AG08395 (cell line): ENCODE results near the gene ATP10A.

Experiments used
- DNase-seq: peaks from one replicate; pipeline ENCODE4 v3.0.0; 2012; ENCODE audit warnings: mixed read lengths, low spot score

The ATP10A gene

DNA sequence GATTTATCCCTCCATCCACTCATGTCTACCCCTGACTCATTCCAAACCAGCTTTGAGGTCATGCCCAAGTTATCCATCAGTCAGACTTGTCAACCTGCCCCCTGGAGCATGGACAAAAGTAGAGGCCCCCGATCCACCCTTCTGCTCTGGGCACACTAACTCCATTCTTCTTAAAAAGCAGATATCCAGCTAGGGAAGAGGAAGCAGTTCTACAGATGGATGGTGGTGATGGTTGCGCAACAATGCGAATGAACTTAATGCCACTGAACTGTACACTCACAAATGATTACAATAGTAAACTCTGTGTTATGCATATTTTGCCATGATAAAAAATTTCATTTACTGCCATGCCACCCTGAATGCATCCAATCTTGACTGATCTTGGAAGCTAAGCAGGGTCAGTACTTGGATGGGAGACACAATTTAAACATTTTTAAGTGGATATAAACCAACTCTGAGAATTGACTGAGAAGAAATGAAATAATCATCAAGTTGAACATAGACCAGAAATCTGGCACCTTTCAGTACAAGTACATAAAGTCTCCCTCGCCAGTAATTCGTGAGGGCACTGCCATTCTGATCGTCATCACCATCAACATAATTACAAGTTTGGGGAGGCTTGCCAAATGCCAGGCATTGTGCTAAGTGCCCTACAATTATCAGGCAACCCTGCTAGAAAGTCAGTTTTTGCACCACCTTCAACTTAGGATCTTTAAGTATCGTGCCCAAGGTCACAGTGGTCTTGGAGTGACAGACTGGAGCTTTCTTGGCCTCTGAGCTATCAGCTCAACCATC, 124.8 kb downstream of the ATP10A start:
- no peak for DNase-seq

DNA sequence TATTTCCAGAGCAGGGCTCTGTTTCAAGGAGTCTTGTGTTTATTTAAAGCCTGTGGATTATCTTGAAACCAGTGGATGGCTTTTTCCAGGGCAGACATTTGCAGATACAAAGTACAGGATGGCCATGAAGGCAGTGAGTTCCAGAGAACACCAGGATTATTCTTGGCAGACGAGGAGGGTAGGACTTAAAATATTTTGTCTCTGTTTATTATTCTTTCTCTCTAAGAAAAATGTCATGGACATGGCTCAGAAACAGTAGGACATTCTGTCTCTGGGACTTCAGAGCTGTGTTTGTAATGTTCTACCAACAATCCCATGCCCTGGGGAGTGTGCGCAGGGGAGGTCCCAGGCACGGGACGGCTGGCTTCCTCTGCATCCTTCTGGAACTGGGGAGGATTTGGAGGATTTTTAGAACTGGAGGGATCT, 125.9 kb downstream of the ATP10A start:
- DNase-seq, result no peak

DNA sequence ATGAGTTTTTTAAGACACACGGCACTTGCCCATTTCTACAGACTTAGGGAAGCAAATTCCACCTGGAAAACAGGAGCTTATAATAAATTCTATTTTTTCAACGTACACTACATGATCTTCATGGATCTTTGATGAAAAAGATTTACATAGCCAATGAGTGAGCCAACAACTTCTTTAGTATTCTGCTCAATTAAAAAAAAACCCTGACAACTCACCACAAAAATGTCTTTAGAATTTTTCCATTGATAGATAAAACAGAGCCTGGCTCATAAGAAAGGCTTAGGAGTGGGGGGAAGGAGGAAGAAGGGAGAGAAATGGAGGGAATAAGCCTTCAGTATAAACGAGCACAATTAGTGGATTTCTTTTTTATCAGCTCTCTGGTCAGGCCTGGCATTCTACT, 126.7 kb downstream of the ATP10A start:
- no peak for DNase-seq

DNA sequence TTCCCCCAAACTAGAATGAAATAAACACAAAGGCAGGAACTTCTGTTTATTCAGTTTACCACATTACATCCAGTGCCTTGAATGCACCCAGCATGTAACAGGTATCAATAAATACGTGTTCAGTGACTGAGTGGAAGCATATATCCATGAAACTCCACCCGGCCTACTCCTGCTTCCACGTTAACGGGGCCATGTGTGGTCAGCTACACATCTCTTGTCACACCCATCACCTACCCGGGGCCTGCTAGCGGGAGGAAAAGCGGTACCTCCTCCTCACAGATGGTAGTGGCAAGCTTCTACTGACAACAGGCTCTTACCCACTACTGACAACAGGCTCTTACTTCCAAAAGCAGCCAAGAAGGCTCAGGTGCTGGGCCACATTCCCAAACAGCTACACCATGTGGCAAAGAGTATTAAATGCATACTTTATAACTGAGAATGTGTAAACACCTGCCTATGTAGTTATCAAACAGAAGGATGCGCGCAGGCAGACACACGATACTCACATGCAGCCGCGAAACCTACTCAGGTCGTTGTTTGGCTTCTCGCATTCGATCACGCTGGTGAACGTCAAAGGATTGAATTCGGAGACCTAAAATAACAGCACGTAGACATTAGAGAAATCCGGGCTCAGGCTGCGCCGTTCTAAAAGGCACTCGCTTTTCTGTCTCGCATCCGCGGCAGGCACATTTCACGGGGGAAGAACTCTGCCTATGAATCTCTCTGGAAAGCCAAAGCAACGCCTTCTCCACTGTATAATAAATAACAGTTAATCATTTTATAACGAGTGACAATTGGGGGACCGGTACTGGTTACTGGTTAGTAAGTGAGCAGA, 127.4 kb downstream of the ATP10A start:
- no peak for DNase-seq

DNA sequence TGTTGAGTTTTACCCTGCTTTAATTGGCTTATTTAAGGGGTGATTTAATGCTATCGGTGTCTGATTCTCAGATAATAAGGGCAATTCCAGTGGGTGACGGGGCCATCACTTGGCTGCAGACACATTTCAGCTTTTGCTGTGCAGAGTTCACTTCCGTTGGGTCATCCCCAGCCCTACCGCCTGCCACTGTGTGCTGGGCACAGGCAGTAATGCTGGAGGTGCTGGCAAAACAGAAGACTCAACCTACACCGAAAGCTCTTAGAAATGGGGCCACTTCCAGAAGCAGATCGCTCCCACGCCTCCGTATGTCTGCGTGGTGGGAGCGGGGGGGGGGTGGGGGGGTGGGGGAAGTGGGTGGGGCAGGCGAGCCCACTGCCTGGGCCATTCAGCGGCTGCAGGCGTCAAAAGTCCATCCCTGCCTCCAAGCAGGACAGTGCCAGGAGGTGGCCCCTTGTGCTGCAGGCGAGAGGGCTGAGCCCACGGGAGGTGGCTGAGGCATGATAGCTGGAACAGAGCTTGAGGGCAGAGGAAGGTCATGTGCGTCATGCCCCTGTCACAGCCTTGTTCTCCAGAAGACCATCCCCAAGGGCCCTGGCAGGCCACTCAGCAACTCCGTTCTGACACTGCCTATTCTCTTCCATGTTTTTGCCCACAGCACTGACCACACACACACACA, 128.3 kb downstream of the ATP10A start:
- DNase-seq, result no peak

DNA sequence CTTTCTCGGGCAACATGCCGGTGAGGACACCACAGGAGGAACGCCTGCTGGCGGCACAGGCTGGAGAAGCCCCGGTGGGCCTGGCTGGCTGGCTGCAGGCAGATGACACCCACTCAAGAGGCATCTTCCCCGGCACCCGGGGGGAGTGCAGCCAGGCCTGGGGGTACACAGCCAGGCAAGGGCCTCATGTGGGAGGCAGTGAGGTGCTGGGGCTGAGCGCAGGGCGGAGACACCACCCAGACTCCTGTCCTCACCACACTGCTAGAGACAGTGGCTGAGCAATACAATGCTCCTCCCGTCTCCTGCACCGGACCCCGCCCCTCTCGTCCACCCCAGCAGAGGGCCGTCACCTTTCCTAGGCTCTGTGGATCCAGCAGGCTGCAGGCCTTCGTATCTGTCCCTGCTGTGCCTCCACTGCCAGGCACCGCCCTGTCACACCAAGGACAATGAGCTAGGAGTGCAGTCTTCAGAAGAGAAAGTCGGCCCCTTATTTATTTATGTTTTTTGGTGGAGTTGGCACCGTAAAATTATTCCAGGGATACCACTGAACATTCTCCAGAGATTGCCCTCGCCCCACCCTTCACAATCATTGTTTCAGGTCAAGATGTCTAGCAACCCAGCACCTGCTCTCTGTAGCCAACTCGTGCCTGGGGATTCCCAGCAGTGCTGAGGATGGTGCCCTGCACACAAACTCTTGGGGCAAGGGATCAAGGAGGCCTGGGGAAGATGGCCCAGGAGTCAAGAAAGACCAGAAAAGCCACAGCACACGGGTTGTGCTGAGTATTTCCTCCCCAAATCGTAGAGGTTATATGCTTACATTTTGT, 129.1 kb downstream of the ATP10A start:
- DNase-seq, result no peak

DNA sequence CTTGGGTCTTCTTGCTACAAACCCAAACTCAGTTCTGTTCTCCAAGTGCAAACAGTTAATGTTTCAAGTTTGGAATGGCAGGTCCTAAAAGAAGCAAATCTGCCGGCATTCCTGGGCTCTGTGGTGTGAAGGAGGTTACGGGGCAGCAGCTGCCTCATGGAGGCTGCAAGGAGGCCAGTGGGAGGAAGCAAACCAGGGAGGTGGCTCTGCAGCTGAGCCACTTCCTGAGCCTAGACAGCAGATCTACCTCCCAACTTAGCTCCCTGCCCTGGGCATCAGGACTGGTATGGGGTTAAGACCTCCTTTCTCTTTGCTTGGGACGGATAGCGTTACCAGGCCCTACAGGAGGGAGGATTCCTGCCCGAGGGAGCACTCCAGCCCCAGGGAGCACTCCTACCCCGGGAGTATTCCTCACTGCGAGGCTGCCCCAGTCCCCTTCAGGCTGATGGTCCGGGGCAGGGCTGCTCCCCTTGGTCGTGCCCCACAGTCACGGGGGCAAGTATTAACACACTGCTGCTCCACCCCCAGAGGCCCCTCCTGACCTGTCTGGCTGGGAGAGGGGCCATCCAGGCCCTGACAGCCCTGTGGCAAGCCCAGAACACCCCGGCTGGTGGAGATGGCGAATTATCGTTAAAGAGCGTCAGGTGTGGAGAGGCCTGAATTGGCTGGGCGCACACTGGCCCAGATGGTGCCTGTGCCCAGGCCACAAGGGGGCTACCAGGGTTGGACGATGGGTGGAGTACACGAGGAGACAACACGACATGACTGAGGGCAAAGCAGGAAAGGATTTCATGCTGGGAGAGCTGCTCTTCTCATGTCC, 129.9 kb downstream of the ATP10A start:
- DNase-seq, result no peak

DNA sequence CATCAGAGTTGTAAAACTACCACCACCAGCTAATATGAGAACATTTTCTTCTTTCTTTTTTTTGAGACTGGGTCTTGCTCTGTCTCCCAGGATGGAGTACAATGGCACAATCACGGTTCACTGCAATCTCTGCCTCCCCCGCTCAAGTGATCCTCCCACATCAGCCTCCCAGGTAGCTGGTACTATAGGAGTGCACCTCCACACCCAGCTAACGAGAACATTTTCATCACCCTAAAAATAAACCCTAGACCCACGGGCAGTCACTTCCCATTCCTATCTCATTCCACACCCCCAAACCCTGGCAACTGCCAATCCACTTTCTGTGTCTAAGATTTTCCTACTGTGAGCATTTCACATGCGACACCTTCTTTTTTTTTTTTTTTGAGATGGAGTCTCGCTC, 130.9 kb downstream of the ATP10A start:
- no peak for DNase-seq

DNA sequence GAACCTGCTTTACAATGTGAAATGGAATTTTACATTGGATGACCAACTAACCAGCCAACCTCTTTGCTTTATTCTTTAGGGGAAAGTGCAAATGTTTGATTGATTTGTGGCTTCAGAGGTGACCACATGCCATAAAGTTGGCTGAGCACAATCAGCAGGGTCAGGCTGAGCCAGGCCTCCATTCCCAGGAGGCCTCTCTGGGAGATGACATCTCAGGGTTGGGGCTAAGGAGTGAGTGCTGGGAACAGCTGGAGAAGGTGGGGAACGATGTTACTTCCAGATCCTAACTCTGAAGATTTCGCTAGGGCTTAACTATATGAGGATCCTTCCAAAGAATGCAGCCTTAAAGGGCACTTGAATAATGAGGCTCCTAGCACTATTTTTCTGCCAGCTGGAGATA, 131.7 kb downstream of the ATP10A start:
- no peak for DNase-seq

DNA sequence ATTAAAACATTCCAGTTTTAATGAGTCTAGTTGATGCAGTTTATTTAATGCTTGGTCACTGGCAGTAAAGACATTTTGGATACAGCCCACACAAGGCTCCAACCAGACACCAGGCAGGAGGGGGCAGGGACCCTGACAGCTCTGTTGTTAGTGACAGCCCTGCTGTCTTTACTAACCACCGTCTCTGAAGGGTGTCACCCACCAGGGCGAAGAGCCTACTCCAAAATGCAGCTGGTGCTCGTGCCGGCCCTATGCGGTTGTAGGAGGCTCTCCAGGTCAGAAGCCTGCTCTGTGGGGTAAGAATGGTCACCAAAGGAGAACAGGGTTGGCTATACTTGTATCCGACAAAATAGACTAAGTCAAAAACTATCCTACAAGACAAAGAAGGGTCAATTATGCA, 132.2 kb downstream of the ATP10A start:
- DNase-seq, result no peak

DNA sequence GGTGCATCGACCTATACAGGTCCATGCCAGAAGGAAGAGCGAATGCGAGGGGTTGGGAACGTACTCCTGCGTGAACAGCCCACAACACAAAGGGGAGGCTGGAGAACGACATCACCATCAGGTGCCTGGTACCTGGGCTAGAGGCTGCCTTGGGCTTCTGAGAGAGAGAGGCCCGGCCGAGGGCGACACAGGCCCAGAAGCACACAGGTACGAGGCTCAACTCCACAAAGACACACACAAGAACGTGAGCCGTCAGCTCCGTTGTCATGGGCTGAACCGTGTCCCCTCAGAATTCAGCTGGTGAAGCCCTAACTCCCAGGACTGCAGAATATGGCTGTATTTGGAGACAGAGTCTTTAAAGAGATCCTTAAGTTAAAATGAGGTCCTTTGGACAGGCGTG, 134.3 kb downstream of the ATP10A start:
- DNase-seq, result no peak

DNA sequence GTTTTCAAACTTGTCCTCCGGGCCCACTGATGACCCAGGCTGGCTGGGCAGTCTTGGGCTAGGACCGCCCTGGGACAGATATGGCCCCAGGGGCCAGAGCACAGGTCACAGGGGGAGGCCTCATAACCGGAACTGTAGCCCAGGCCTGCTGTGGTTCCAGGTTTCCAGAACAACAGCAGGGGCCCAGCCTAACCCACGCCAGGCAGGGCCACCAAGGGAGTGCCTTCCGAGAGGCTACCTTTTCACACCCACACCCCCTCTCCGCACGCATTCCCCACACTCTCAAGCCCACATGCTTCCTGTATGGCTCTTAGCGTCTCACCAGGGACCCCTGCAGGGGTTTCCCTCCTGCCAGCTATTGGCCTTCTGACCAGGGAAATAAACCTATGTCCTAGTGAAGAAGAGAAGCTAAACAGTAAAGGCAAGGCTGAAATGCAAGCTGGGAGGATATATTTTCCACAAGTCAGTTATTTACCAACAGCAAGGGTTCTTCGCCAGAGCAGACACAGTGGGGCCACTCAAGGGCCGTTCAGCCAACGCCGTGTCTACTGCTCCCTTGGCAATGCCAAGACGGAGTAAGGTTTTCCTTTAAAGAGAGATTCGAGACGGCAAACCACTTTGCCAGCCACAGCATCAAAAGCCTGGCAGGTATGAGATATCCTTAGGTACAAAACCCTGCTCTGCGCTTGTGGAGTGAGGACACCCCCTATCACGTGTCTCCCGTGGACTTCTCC, 135.1 kb downstream of the ATP10A start:
- no peak for DNase-seq

DNA sequence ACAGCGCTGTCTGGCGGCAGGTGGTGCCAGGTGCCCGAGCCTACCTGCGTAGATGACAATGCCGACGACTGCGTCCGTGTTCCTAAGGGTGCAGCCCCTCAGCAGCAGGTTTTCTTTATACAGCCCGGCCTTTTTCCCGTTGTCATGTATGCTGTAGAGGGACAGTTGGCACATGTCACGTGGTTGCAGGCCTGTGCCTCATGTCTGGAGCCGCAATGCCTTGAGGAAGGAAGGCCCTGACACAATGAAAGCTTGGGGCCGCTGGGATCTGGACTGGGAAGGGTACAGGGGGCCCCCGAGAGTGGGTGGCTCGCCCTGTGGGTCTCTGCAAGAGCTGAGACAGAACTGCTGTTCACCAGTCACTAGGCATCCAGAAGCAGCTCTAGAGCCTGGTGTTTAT, 136.0 kb downstream of the ATP10A start:
- DNase-seq, result no peak

DNA sequence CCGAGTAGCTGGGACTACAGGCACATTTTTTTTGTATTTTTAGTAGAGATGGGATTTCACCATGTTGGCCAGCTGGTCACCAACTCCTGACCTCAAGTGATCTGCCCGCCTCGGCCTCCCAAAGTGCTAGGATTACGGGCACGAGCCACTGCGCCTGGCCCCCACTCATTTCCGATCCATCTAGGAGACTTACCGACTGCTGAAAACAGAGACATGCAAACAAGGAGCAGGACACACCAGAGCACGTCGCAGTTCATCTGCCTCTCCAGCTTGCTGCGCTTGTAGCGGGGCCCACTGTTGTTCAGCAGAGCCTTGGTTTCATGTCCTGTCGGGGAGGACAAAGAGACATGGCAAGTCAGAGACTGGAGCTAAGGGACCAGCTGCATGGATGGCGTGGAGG, 137.4 kb downstream of the ATP10A start:
- no peak for DNase-seq

DNA sequence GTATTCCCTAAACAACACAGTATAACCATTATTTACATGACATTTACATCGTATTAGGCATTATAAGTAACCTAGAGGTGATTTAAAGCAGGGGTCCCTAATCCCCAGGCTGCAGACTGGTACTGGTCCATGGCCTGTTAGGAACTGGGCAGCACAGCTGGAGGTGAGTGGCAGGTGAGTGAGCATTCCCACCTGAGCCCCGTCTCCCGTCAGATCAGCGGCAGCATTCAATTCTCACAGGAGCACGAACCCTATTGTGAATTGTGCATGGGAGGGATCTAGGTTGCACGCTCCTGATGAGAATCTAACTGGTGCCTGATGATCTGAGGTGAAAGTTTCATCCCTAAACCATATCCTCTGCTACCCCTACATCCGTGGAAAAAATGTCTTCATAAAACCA, 138.2 kb downstream of the ATP10A start:
- no peak for DNase-seq

DNA sequence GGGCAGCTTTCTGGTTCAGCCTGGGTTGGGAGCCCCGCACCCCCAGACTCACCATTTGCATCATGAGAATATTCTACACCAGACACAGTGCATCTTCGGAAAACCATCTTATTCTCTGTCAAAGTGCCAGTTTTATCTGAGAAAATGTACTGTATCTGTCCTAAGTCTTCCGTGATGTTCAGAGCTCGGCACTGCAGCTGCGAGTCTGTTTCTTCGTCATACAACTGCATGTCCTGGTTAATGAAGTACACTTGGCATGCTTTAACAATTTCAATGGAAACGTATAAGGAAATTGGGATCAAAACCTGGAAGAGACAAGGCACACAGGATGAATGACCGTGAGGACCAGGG, 141.5 kb downstream of the ATP10A start:
- no peak for DNase-seq

DNA sequence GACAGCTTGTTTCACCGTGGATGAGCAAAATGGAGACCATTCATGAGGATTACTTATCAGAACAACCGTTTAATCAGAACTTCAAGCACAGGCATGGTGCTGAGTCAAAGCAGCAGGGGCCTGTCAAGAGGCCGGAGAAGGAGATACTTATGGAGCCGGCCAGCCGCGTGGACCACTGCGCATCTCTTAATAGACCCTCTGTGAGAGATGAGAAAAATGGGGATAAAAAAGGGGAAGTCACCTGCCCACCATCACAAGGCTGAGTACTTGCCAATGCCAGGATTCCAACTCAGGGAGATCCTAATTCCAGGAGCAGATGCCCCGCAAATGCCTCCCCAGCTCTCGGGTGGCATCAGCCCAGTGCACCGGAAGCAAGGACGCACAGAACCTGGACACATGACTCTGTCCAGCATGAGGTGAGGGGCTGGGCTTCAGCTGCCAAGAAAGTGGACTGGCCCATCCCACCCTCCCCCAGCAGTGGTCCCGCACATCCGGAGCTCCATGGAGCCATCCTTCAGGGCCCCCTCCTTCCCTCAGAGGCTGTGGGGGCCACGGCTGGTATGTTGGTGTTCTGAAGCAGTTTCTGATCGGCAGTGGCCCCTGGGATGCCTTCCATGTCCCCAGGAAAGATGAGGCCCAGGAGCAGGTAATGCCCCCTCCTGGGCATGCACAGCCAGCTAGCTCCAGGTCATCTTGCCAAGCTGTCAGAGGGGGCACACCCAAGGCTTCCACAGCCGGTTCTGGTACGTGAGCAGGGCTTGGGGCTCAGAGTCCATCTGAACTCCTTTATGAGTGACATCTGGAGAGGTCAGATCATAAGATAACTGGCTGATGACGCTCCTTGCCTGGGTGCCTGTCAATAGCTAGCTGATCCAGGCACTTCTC, 143.8 kb downstream of the ATP10A start:
- DNase-seq, result no peak

DNA sequence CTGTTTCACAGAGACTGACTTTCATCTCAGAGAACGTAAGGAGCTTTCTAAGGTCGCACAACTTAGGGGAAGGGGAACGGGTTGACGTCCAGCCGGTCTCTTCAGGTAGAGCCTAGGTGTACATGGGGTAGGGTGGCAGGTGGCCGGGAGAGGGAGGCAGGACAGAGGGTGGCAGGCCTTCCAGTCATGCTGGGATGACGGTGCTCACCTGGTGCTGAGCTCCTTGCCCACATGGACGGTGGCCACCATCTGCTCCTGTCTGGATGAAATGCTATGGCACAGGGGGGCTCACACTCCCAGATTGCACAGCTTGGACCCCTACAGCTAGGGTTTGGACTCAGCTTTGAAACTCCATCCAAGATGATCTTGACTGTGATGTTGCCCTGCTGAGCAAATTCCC, 144.5 kb downstream of the ATP10A start:
- no peak for DNase-seq

DNA sequence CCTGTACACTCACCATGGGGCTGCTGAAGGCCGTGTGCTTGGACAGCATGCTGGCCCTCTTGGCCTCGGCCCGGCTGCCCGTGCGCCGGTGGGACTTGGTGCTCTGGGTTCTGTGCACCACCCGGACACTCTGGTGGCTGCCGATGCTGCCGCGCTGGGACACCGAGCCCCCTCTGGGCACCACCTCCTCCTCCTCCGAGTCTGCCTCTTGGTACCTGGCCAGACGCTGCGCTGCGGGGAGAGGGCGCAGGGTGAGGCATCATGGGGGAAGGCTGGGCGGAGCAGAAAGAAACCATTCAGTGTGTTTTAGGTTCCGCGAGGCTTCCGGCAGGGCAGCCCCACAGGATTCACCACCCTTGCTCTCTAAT, 145.0 kb downstream of the ATP10A start:
- no peak for DNase-seq
